Trophoblast cell (in vitro differentiated cells and primary cell): ENCODE results near the gene COQ10B.

Source experiments
- DNase-seq, 2 donors: peaks; one replicate each; pipeline ENCODE4 v3.0.0-alpha.2; 2016
- H2AFZ ChIP-seq: 2 replicates; pipeline ENCODE4 v1.6.1; 2013; ENCODE audit warnings: low read length, moderate library complexity, mild to moderate bottlenecking; ENCODE audit not compliant: insufficient read depth, poor library complexity
- H2AK5ac ChIP-seq: 2 replicates; pipeline ENCODE4 v1.6.1; 2013; ENCODE audit warnings: mild to moderate bottlenecking, low read length
- H2BK120ac ChIP-seq: 2 replicates; pipeline ENCODE4 v1.6.1; 2013; ENCODE audit warnings: low read length, mild to moderate bottlenecking, moderate library complexity; ENCODE audit not compliant: insufficient read depth, poor library complexity
- H2BK12ac ChIP-seq: 2 replicates; pipeline ENCODE4 v1.6.1; 2013; ENCODE audit warnings: mild to moderate bottlenecking, low read length, moderate library complexity
- H2BK5ac ChIP-seq: 2 replicates; pipeline ENCODE4 v1.6.1; 2013; ENCODE audit warnings: low read length, low read depth, moderate library complexity, mild to moderate bottlenecking; ENCODE audit not compliant: poor library complexity
- H3K14ac ChIP-seq: 2 replicates; pipeline ENCODE4 v1.6.1; 2013; ENCODE audit warnings: mild to moderate bottlenecking, low read length
- H3K18ac ChIP-seq: 2 replicates; pipeline ENCODE4 v1.6.1; 2013; ENCODE audit warnings: mild to moderate bottlenecking, low read length
- H3K23ac ChIP-seq: 2 replicates; pipeline ENCODE4 v1.6.1; 2013; ENCODE audit warnings: low read length
- H3K27ac ChIP-seq: 2 replicates; pipeline ENCODE4 v1.5.1; 2013; ENCODE audit warnings: low read depth, mild to moderate bottlenecking, inconsistent platforms, low read length, moderate library complexity
- H3K27me3 ChIP-seq: 2 replicates; pipeline ENCODE4 v1.6.1; 2013; ENCODE audit warnings: inconsistent platforms, mild to moderate bottlenecking, low read length, moderate library complexity; ENCODE audit not compliant: insufficient read depth
- H3K36me3 ChIP-seq, 2 experiments: 1 replicate in 1 of 2; 2 replicates in 1 of 2; pipeline ENCODE4 v1.6.1; 2013; ENCODE audit warnings: low read length in 2 of 2, mild to moderate bottlenecking in 2 of 2, moderate library complexity in 1 of 2; ENCODE audit not compliant: insufficient read depth in 2 of 2, control insufficient read depth in 1 of 2
- H3K4ac ChIP-seq: 2 replicates; pipeline ENCODE4 v1.6.1; 2013; ENCODE audit warnings: low read depth, mild to moderate bottlenecking, low read length, moderate library complexity
- H3K4me1 ChIP-seq, 2 experiments: 1 replicate in 1 of 2; 2 replicates in 1 of 2; pipeline ENCODE4 v1.6.1; 2013; ENCODE audit warnings: low read length in 2 of 2, mild to moderate bottlenecking in 2 of 2, moderate library complexity in 1 of 2; ENCODE audit not compliant: insufficient read depth in 2 of 2, control insufficient read depth in 1 of 2
- H3K4me2 ChIP-seq: 2 replicates; pipeline ENCODE4 v1.6.1; 2013; ENCODE audit warnings: inconsistent platforms, mild to moderate bottlenecking, low read length, moderate library complexity
- H3K4me3 ChIP-seq: 2 replicates; pipeline ENCODE4 v1.5.1; 2013; ENCODE audit warnings: mild to moderate bottlenecking, low read depth, low read length, inconsistent platforms
- H3K79me1 ChIP-seq: one replicate; pipeline ENCODE4 v1.6.1; 2013; ENCODE audit warnings: low read length
- H3K79me2 ChIP-seq: 2 replicates; pipeline ENCODE4 v1.6.1; 2013; ENCODE audit warnings: low read length, mild to moderate bottlenecking; ENCODE audit not compliant: control insufficient read depth, insufficient read depth, poor library complexity
- H3K9ac ChIP-seq: 2 replicates; pipeline ENCODE4 v1.6.1; 2013; ENCODE audit warnings: mild to moderate bottlenecking, low read length
- H3K9me3 ChIP-seq: 2 replicates; pipeline ENCODE4 v1.6.1; 2013; ENCODE audit warnings: low read depth, mild to moderate bottlenecking, control low read depth, inconsistent platforms, low read length; ENCODE audit not compliant: insufficient read depth
- H4K12ac ChIP-seq: 2 replicates; pipeline ENCODE4 v1.6.1; 2013; ENCODE audit warnings: low read depth, mild to moderate bottlenecking, low read length, moderate library complexity
- H4K8ac ChIP-seq: 2 replicates; pipeline ENCODE4 v1.6.1; 2013; ENCODE audit warnings: low read depth, mild to moderate bottlenecking, low read length, moderate library complexity
- H4K91ac ChIP-seq: one replicate; pipeline ENCODE4 v1.6.1; 2013; ENCODE audit warnings: low read depth, mild to moderate bottlenecking, low read length, moderate library complexity
- WGBS: extraction: QIAGEN DNeasy Blood & Tissue Kit; methylation state at CpG from one replicate; pipeline ENCODE4 v1.1.7; 2013; ENCODE audit warnings: missing lambda C conversion rate; ENCODE audit not compliant: insufficient read length, insufficient coverage; ENCODE audit errors: extremely low coverage; 5-methylcytosine and 5-hydroxymethylcytosine counted together

COQ10B gene

DNA sequence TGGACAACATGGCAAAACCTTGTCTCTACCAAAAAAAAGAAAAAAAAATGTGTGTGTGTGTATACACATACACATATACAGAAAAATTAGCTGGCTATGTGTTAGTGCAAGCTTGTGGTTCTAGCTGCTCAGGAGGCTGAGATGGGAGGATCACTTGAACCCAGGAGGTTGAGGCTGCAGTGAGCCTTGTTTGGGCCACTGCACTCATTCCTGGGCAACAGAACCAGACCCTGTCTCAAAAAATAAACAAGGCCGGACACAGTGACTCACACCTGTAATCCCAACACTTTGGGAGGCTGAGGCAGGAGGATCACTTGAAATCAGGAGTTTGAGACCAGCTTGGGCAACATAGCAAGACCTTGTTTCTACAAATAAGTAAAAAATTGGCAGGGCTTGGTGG lies 2.1 kb downstream of the COQ10B start:
- H4K91ac ChIP-seq, result no peak overlapping the region
- H3K4ac ChIP-seq, result peak overlapping the region; percentile 81
- peaks cover 2 to 5% of the 10 kb centered on the region in 2 experiments for H3K36me3 ChIP-seq
- no peak overlapping the region for H4K8ac ChIP-seq
- H3K9me3 ChIP-seq, result no peaks in the 10 kb centered on the region
- no peak overlapping the region for H3K4me3 ChIP-seq
- H3K4me2 ChIP-seq, result no peak overlapping the region
- no peak overlapping the region for H3K14ac ChIP-seq
- H3K4me1 ChIP-seq, result no peaks in the 10 kb centered on the region
- H2BK120ac ChIP-seq, result no peak overlapping the region
- no peak overlapping the region for H2BK5ac ChIP-seq
- H2AFZ ChIP-seq, result peak overlapping the region; percentile 17
- peaks cover 12% of the 10 kb centered on the region for H3K79me2 ChIP-seq
- no peak overlapping the region for H3K9ac ChIP-seq
- H3K79me1 ChIP-seq, result peaks cover 7% of the 10 kb centered on the region
- WGBS, result no CpG with 5 or more reads among the region's 1 CpG
- no peaks in the 10 kb centered on the region for H3K27me3 ChIP-seq
- no peak overlapping the region for H2BK12ac ChIP-seq
- no peak overlapping the region for H3K18ac ChIP-seq
- no peak overlapping the region for H4K12ac ChIP-seq
- no peak for DNase-seq
- no peak overlapping the region for H3K27ac ChIP-seq
- H2AK5ac ChIP-seq, result no peak overlapping the region
- H3K23ac ChIP-seq, result no peak overlapping the region

DNA sequence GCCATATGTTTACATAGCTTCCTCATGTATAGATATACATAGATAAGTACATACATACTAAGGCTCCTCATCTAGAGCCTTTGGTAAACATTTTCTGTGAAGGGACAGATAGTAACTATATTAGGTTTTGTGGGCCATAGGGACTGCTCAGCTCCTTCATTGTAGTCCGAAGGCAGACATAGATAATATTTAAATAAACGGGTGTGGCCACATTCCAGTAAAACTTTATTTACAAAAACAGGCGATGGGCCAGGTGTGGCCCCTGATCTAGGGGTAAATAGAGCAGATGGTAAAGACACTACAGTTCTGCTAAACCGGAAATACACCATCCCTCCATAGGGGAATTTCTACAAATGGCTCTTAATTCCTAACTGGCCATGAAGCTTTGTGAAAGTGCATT lies 7.3 kb downstream of the COQ10B start:
- Histone ChIP-seq H3K14ac (no peak overlapping the region), H3K4me2 (no peak overlapping the region), H4K8ac (no peak overlapping the region), H3K18ac (no peak overlapping the region), H3K9me3 (no peaks in the 10 kb centered on the region), H4K91ac (no peak overlapping the region), H3K4me1 (no peaks in the 10 kb centered on the region), H3K9ac (no peak overlapping the region), H4K12ac (no peak overlapping the region), H2AK5ac (no peak overlapping the region), H3K27me3 (no peaks in the 10 kb centered on the region), H2BK5ac (no peak overlapping the region), H2AFZ (no peak overlapping the region), H3K4me3 (no peak overlapping the region), H3K79me1 (no peaks in the 10 kb centered on the region), H3K79me2 (peaks cover 4% of the 10 kb centered on the region), H3K23ac (no peak overlapping the region), H3K27ac (no peak overlapping the region), H3K4ac (no peak overlapping the region), H2BK120ac (no peak overlapping the region), H3K36me3 (peaks cover 19 to 20% of the 10 kb centered on the region in 2 experiments), H2BK12ac (no peak overlapping the region)
- DNase-seq, result no peak
- WGBS, result no CpG with 5 or more reads among the region's 4 CpGs

DNA sequence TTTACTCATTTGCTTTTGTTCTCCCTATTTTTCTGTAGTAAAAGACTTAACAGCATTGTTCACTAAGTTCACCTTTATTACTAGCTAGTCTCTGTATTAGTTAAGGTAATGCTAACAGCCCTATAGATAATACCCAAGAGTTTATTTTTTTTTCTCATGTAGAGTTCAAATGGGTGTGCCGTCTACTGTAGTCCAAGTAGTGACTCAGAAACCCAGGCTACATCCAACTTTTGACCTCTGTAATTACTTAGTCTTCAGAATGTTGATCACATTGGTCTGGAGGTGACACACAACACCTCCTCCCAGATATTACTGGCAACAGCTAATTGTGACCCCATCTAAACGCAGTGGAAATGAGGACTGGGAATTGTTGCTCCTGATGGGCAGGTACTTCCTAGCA lies 7.7 kb downstream of the COQ10B start:
- Histone ChIP-seq H3K18ac (no peak overlapping the region), H3K4me3 (no peak overlapping the region), H4K12ac (no peak overlapping the region), H2BK120ac (no peak overlapping the region), H2AFZ (no peak overlapping the region), H3K9ac (no peak overlapping the region), H3K14ac (no peak overlapping the region), H2BK12ac (no peak overlapping the region), H3K23ac (no peak overlapping the region), H3K9me3 (no peaks in the 10 kb centered on the region), H3K4me2 (no peak overlapping the region), H3K4ac (no peak overlapping the region), H3K4me1 (no peaks in the 10 kb centered on the region), H4K8ac (no peak overlapping the region), H3K27me3 (no peaks in the 10 kb centered on the region), H3K36me3 (peaks cover 22 to 23% of the 10 kb centered on the region in 2 experiments), H4K91ac (no peak overlapping the region), H2AK5ac (no peak overlapping the region), H2BK5ac (no peak overlapping the region), H3K27ac (no peak overlapping the region), H3K79me2 (peaks cover 3% of the 10 kb centered on the region), H3K79me1 (no peaks in the 10 kb centered on the region)
- WGBS, result no CpG with 5 or more reads among the region's 2 CpGs
- DNase-seq, result no peak

DNA sequence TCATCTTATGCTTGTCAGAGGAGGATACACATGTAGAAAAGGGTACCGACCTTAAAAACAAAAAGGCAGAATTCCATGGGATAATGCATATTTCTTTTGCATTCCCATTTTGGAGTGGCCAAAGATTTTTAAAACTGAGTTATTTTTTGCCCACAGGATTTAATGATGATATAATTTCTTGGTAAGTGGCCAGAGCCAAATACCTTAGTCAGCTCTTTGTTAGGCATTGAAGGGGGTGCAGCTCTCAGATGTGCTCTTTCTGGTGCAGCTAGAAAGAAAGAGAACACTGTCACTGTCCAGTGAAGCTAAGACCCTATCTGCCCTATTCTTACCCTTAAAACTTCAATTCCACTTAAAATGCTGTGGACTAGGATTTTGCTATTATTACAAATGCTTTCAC lies 10.8 kb downstream of the COQ10B start:
- Histone ChIP-seq H3K36me3 (peaks cover 30 to 35% of the 10 kb centered on the region in 2 experiments), H2AK5ac (no peak overlapping the region), H3K27me3 (no peaks in the 10 kb centered on the region), H4K91ac (no peak overlapping the region), H2BK12ac (no peak overlapping the region), H3K4me3 (no peak overlapping the region), H3K4me1 (no peaks in the 10 kb centered on the region), H3K4ac (no peak overlapping the region), H3K23ac (no peak overlapping the region), H3K27ac (no peak overlapping the region), H2BK5ac (no peak overlapping the region), H4K12ac (no peak overlapping the region), H3K79me1 (no peaks in the 10 kb centered on the region), H3K9me3 (no peaks in the 10 kb centered on the region), H3K4me2 (no peak overlapping the region), H4K8ac (no peak overlapping the region), H3K18ac (no peak overlapping the region), H3K14ac (no peak overlapping the region), H2AFZ (no peak overlapping the region), H3K79me2 (no peaks in the 10 kb centered on the region), H3K9ac (no peak overlapping the region), H2BK120ac (no peak overlapping the region)
- DNase-seq, result no peak
- WGBS, result no CpG with 5 or more reads among the region's 1 CpG
